Choroid plexus epithelial cell (primary cell): ENCODE measurements around the gene VPS39.

Experiments
- DNase-seq: peaks from one replicate; pipeline ENCODE4 v3.0.0-alpha.2; 2010; ENCODE audit warnings: low read depth
- H3K4me3 ChIP-seq: 2 replicates; pipeline ENCODE4 v1.5.1; 2011; ENCODE audit warnings: low read depth, mild to moderate bottlenecking, control low read depth, low read length, moderate library complexity
- CTCF ChIP-seq: conservative IDR thresholded peaks from 2 replicates; pipeline ENCODE4 v1.5.1; 2011; ENCODE audit warnings: low read depth, mild to moderate bottlenecking, control low read depth, inconsistent platforms, low read length, moderate library complexity

The VPS39 gene

DNA sequence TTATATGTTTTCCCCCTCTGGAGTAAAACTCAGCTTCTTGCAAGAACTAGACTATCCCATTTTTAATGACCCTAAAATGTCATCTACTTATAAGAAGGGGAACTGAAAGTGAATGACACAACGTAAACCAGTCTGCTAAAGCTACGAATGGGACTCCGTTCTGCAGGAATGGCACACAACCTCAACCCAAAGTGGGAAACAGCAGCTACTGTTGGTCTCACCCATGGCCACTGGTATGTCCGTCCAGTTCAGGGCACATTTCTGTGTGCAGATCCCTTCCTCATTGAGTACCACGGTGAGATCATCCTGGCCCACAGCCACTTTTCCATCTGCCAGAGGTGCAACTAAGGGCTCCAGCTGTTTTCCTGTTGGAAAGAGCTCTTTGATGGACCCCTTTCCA is 23.8 kb downstream of the VPS39 start:
- no peak for DNase-seq
- H3K4me3 ChIP-seq = no peak overlapping the region
- no peak for TF ChIP-seq CTCF

GRCh38 chr15:42182961-42183360 is 25.1 kb downstream of the VPS39 start:
- H3K4me3 ChIP-seq = no peak overlapping the region
- TF ChIP-seq CTCF = no peak
- DNase-seq = no peak

- no peak for TF ChIP-seq CTCF
- H3K4me3 ChIP-seq = no peak overlapping the region
- no peak for DNase-seq
Measured at GRCh38 chr15:42182328-42182886, 25.7 kb downstream of the VPS39 start.

GRCh38 chr15:42178056-42178455 is 30.0 kb downstream of the VPS39 start:
- DNase-seq = no peak
- no peak overlapping the region for H3K4me3 ChIP-seq
- TF ChIP-seq CTCF = no peak

GRCh38 chr15:42175671-42176070 is 32.4 kb downstream of the VPS39 start:
- H3K4me3 ChIP-seq = no peak overlapping the region
- DNase-seq = no peak
- no peak for TF ChIP-seq CTCF

GRCh38 chr15:42172475-42172874 is 35.6 kb downstream of the VPS39 start:
- no peak overlapping the region for H3K4me3 ChIP-seq
- no peak for TF ChIP-seq CTCF
- DNase-seq = no peak

DNA sequence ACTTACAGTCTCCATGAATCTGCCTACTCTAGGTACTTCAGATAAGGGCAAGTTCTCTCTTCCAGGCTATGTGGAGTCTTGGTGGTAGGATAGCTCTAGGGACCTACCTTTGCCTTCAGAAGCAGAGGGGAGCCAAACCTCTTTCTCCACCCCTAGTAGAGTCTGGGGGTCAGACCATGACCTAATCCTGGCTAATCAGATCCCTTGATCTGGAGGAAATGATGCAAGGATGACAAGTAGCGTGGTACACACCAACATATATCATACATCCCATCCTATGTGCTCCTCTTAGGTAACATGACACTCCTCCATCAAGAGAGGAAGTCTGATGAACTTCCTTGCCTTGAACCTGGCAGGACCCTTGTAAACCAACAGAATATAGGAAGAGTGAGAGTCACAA is 36.3 kb downstream of the VPS39 start:
- DNase-seq = no peak
- no peak for TF ChIP-seq CTCF
- no peak overlapping the region for H3K4me3 ChIP-seq
